HepG2 (cell line): Measurements from ENCODE around the gene PPP1CC. TPM values are rescaled to one million over a fixed set of nuclear protein-coding genes. Genes with fewer than 3 reads are reported as not detected.

ENCODE experiments used
- ATAC-seq: fragments of 200-7000 bp; cut with Tn5 transposase; 3 replicates; pipeline ENCODE4 v1.9.1; 2020; ENCODE audit warnings: mild to moderate bottlenecking, moderate library complexity
- BruUV-seq: library from RNA; stranded (reverse); fragments of 400-500 nt; replicated peaks from 2 replicates; lab custom pipeline; 2021; lab: Mats Ljungman, UMichigan
- CTCF ChIA-PET: fragments of 300-600 bp; formaldehyde crosslinking; extraction: SDS; loops from one replicate; lab custom pipeline; 2021; ENCODE audit warnings: low total read pairs, inconsistent platforms, low intra/inter-chr PET ratio; lab: Yijun Ruan, JAX
- POLR2A ChIA-PET: fragments of 350-600 bp; sonication (Branson Sonifier 250); formaldehyde crosslinking; loops from one replicate; lab custom pipeline; 2020; ENCODE audit warnings: antibody characterized with exemption, inconsistent platforms; lab: Yijun Ruan, JAX
- DNase-seq: peaks from one replicate; pipeline ENCODE4 v3.0.0-alpha.2; 2015; ENCODE audit warnings: low spot score
- FAIRE-seq: peaks from 3 replicates; lab custom pipeline; 2011; peaks lifted over from hg19 to GRCh38; lab: Jason Lieb, UNC
- H2AFZ ChIP-seq: one replicate; pipeline ENCODE4 v1.6.1; 2011; ENCODE audit warnings: low read length, inconsistent platforms
- H3K27ac ChIP-seq: fragments of 300-600 bp; 3 replicates; pipeline ENCODE4 v1.8.0; 2011; ENCODE audit warnings: mixed run types, mild to moderate bottlenecking, mixed read lengths, low read length, inconsistent platforms; ENCODE audit not compliant: insufficient read depth; ENCODE audit errors: extremely low read length
- H3K27me3 ChIP-seq, 2 experiments: fragments of 200-600 bp in 1 of 2; 2 replicates in 1 of 2; 3 replicates in 1 of 2; pipeline versions ENCODE4 v1.6.0 to v1.8.0; 2011; ENCODE audit warnings: low read length in 2 of 2, mild to moderate bottlenecking in 2 of 2, moderate library complexity in 2 of 2, inconsistent platforms in 1 of 2; ENCODE audit not compliant: insufficient read depth in 2 of 2, control insufficient read depth in 1 of 2
- H3K36me3 ChIP-seq, 2 experiments: fragments of 200-600 bp in 1 of 2; replicated peaks in 1 of 2; 2 replicates in 1 of 2; 3 replicates in 1 of 2; pipeline versions ENCODE4 v1.5.1 to v1.8.0; 2011; ENCODE audit warnings: low read length in 2 of 2, inconsistent platforms in 1 of 2; ENCODE audit not compliant: insufficient read depth in 2 of 2, control insufficient read depth in 1 of 2
- H3K4me1 ChIP-seq: 2 replicates; pipeline ENCODE4 v1.5.1; 2012; ENCODE audit warnings: low read length, inconsistent platforms; ENCODE audit not compliant: insufficient read depth
- H3K4me2 ChIP-seq: 2 replicates; pipeline ENCODE4 v1.6.0; 2011; ENCODE audit warnings: low read depth, low read length, inconsistent platforms
- H3K4me3 ChIP-seq, 3 experiments: fragments of 200-600 bp in 1 of 3; sonication (generic), shearing (Covaris generic) in 1 of 3; replicated peaks in 1 of 3; 2 replicates each; pipeline ENCODE4 v1.5.1; 2011 to 2016; ENCODE audit warnings: low read length in 3 of 3, inconsistent platforms in 2 of 3, low read depth in 2 of 3, mild to moderate bottlenecking in 2 of 3, control low read depth in 1 of 3, mixed read lengths in 1 of 3; ENCODE audit not compliant: insufficient read depth in 1 of 3
- H3K79me2 ChIP-seq: one replicate; pipeline ENCODE4 v1.6.1; 2011; ENCODE audit warnings: low read length, inconsistent platforms; ENCODE audit not compliant: insufficient read depth
- H3K9ac ChIP-seq: 2 replicates; pipeline ENCODE4 v1.6.0; 2011; ENCODE audit warnings: mild to moderate bottlenecking, low read depth, low read length, inconsistent platforms; ENCODE audit not compliant: insufficient read depth
- H3K9me3 ChIP-seq: 2 replicates; pipeline ENCODE4 v1.5.1; 2012; ENCODE audit warnings: mild to moderate bottlenecking, low read length
- H4K20me1 ChIP-seq: 2 replicates; pipeline ENCODE4 v1.6.0; 2011; ENCODE audit warnings: inconsistent platforms, mild to moderate bottlenecking, low read length, moderate library complexity; ENCODE audit not compliant: insufficient read depth
- HNF4A ChIP-seq: sonication (generic); formaldehyde crosslinking; IDR thresholded peaks from 2 replicates; pipeline ENCODE4 v1.4.0; 2020; ENCODE audit warnings: missing genetic modification reagents
- HNRNPUL1 ChIP-seq: fragments of 200-400 bp; formaldehyde crosslinking; IDR thresholded peaks from 2 replicates; pipeline ENCODE4 v1.6.1; 2017; ENCODE audit warnings: low read depth, mild to moderate bottlenecking, low read length, moderate library complexity
- JARID2 ChIP-seq: sonication (generic); formaldehyde crosslinking; IDR thresholded peaks from 2 replicates; pipeline ENCODE4 v1.8.1; 2023; ENCODE audit warnings: missing genetic modification reagents, inconsistent platforms; ENCODE audit not compliant: insufficient replicate concordance
- POLR2A ChIP-seq, 2 experiments: IDR thresholded peaks; 2 replicates each; pipeline ENCODE4 v1.6.1; 2011; ENCODE audit warnings: low read depth in 2 of 2, low read length in 2 of 2, mild to moderate bottlenecking in 1 of 2, moderate library complexity in 1 of 2; ENCODE audit not compliant: insufficient read depth in 1 of 2
- ZFP37 ChIP-seq: sonication (generic); formaldehyde crosslinking; IDR thresholded peaks from 2 replicates; pipeline ENCODE4 v1.4.0; 2020; ENCODE audit warnings: missing genetic modification reagents, borderline replicate concordance
- ZFP90 ChIP-seq: sonication (generic); formaldehyde crosslinking; IDR thresholded peaks from 2 replicates; pipeline ENCODE4 v1.8.0; 2022; ENCODE audit warnings: missing genetic modification reagents, mild to moderate bottlenecking, inconsistent platforms, borderline replicate concordance
- ZNF572 ChIP-seq: sonication (generic); formaldehyde crosslinking; IDR thresholded peaks from 2 replicates; pipeline ENCODE4 v1.5.1; 2020; ENCODE audit warnings: mild to moderate bottlenecking, missing genetic modification reagents
- ZNF746 ChIP-seq: sonication (generic); formaldehyde crosslinking; IDR thresholded peaks from 2 replicates; pipeline ENCODE4 v1.8.0; 2022; ENCODE audit warnings: mild to moderate bottlenecking, missing genetic modification reagents
- ZNF790 ChIP-seq: sonication (generic); formaldehyde crosslinking; IDR thresholded peaks from 2 replicates; pipeline ENCODE4 v1.8.0; 2022; ENCODE audit warnings: missing genetic modification reagents, mild to moderate bottlenecking, borderline replicate concordance
- ZSCAN20 ChIP-seq: sonication (generic); formaldehyde crosslinking; IDR thresholded peaks from 2 replicates; pipeline ENCODE4 v1.4.0; 2020; ENCODE audit warnings: missing genetic modification reagents, mild to moderate bottlenecking, borderline replicate concordance
- WGBS: methylation state at CpG from one replicate; pipeline ENCODE4 v1.1.6; 2017; ENCODE audit warnings: low lambda C conversion rate; 5-methylcytosine and 5-hydroxymethylcytosine counted together
- in situ Hi-C: cut with HindIII; loops from 2 replicates; pipeline ENCODE4 v1.10.0; 2017; ENCODE audit warnings: low pct_unique_long_range_greater_than_20kb; ENCODE audit not compliant: extremely low pct_ligation_motif_present
- intact Hi-C: fragments of 100-400 bp; cut with micrococcal nuclease; formaldehyde crosslinking; loops from one replicate; pipeline ENCODE4 v1.10.0; 2022; ENCODE audit not compliant: unreplicated experiment
- polyA plus RNA-seq, 8 experiments: library from polyadenylated mRNA; depleted of rRNA in 3 of 8; stranded (reverse) in 7 of 8; unstranded in 1 of 8; fragments of >200 nt; fragmentation: Illumina TruSeq in 4 of 8; extraction: Trizol in 4 of 8; gene quantifications; 2 replicates each; pipeline versions ENCODE4 v1.2.1 to v1.2.3, GENCODE V29; 2011 to 2016; ENCODE audit warnings: low read depth in 4 of 8, missing spikeins in 1 of 8, mixed read lengths in 1 of 8; ENCODE audit not compliant: insufficient read depth in 1 of 8
- total RNA-seq, 5 experiments: library from RNA; depleted of rRNA; stranded (reverse); fragments of >200 nt; fragmentation: Illumina TruSeq; extraction: Trizol; gene quantifications; 2 replicates each; pipeline ENCODE4 v1.2.3, GENCODE V29; 2016; ENCODE audit warnings: low read depth in 1 of 5
- TF ChIP-seq, protein P1 (sequence below): sonication (generic); formaldehyde crosslinking; IDR thresholded peaks from 2 replicates; pipeline ENCODE4 v1.4.0; 2020; ENCODE audit warnings: missing genetic modification reagents

The PPP1CC gene
- total and polyA plus RNA-seq, 2 of the 13 experiments (the other 11 are each of a cell fraction or from before 2014, with no cell fraction given), result 178 to 187 TPM

DNA sequence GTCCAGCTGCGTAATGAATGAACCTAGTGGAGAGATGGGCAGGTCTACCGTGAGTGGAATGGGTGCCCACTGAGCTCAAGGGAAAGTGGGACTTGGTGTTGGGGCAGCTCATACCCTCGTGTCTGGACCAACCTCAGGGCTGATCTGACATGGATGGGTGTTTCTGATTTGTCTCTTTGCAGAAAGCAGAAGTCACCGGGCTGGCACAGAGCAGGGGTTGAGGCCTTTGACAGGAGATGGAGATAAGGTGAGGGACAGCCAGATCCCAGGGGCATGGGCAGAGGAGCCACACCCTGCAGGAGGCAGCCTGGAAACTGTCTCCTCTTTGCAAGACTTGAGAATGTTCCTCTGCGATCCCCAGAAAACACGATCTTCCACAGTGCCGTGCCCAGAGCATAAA is 20.9 kb upstream of the PPP1CC start:
- TF ChIP-seq ZNF790 (CRISPR knock-in tag) (no peak), HNF4A (CRISPR knock-in tag) (no peak), JARID2 (CRISPR knock-in tag) (no peak), ZSCAN20 (CRISPR knock-in tag) (no peak), ZFP37 (CRISPR knock-in tag) (no peak), ZNF746 (CRISPR knock-in tag) (no peak), HNRNPUL1 (no peak), POLR2A (IDR thresholded peaks at IDR 0.05; ENCODE audit: insufficient read depth in 1 of 2, low read depth in 2 of 2, low read length in 2 of 2) (no peak), ZNF572 (CRISPR knock-in tag) (no peak), ZFP90 (CRISPR knock-in tag) (no peak)
- TF ChIP-seq, protein P1, sequence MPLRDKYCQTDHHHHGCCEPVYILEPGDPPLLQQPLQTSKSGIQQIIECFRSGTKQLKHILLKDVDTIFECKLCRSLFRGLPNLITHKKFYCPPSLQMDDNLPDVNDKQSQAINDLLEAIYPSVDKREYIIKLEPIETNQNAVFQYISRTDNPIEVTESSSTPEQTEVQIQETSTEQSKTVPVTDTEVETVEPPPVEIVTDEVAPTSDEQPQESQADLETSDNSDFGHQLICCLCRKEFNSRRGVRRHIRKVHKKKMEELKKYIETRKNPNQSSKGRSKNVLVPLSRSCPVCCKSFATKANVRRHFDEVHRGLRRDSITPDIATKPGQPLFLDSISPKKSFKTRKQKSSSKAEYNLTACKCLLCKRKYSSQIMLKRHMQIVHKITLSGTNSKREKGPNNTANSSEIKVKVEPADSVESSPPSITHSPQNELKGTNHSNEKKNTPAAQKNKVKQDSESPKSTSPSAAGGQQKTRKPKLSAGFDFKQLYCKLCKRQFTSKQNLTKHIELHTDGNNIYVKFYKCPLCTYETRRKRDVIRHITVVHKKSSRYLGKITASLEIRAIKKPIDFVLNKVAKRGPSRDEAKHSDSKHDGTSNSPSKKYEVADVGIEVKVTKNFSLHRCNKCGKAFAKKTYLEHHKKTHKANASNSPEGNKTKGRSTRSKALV (CRISPR knock-in tag), result no peak
- Histone ChIP-seq H3K4me1 (peaks cover 24% of the 10 kb centered on the region), H3K4me3 (no peak overlapping the region), H3K9me3 (no peaks in the 10 kb centered on the region), H2AFZ (no peak overlapping the region), H3K4me2 (no peak overlapping the region), H3K79me2 (no peaks in the 10 kb centered on the region), H3K27ac (no peak overlapping the region), H3K36me3 (no peaks in the 10 kb centered on the region), H4K20me1 (no peaks in the 10 kb centered on the region), H3K27me3 (no peaks in the 10 kb centered on the region; a peak in 1 of 5 replicates), H3K9ac (no peak overlapping the region)
- BruUV-seq, result no TSS peak
- ATAC-seq (no peak), DNase-seq (no peak), FAIRE-seq (no peak)
- POLR2A ChIA-PET, result no interaction called here
- WGBS, result 64% methylated on average over 7 of the region's 7 CpGs
- CTCF ChIA-PET, result no interaction called here
- intact Hi-C loops (no loop called here), in situ Hi-C loops (no loop called here)
